Pulmonary artery endothelial cell (primary cell): ENCODE measurements around the gene TRIM15. TPM values are rescaled to one million over a fixed set of nuclear protein-coding genes. Genes with fewer than 3 reads are reported as not detected.
A peak's percentile ranks its signal among the peaks of the same experiment; 100 is the strongest.
"Not testable (repeated sequence)": the region's sequence is repeated elsewhere in the genome, so short reads cannot be mapped to it uniquely, and the experiment has no call there.

Source experiments
- DNase-seq: peaks from one replicate; pipeline ENCODE4 v3.0.0-alpha.2; 2011; ENCODE audit warnings: low read depth, low spot score
- total RNA-seq: library from RNA; depleted of rRNA; stranded (reverse); fragments of >200 nt; gene quantifications from 2 replicates; pipeline ENCODE4 v1.2.3, GENCODE V29; 2014

Gene TRIM15
- total RNA-seq: not detected in 2 replicates

GRCh38 chr6:30163090-30163917, at the start of gene TRIM15:
Gene TRIM15, plus strand, starts transcription at chr6:30163546. Its CDS starts 139 bp downstream, at chr6:30163685.
- DNase-seq: no peak

GRCh38 chr6:30113841-30114240, 49.5 kb upstream of the TRIM15 start:
- no peak for DNase-seq

GRCh38 chr6:30116724-30117123, 46.6 kb upstream of the TRIM15 start:
- no peak for DNase-seq

GRCh38 chr6:30118691-30119090, 44.7 kb upstream of the TRIM15 start:
- not testable (repeated sequence) for DNase-seq

- no peak for DNase-seq
These were observed 41.6 kb upstream of the TRIM15 start for GRCh38 chr6:30121446-30122366.

- DNase-seq: no peak
These were observed 40.8 kb upstream of the TRIM15 start for GRCh38 chr6:30122515-30122914.

GRCh38 chr6:30127238-30128093, 35.9 kb upstream of the TRIM15 start:
- DNase-seq: no peak

- DNase-seq: no peak
These were observed 33.8 kb upstream of the TRIM15 start for GRCh38 chr6:30129265-30130178.

- DNase-seq: no peak
These were observed 33.1 kb upstream of the TRIM15 start for GRCh38 chr6:30130179-30130679.

GRCh38 chr6:30130887-30131862, 32.2 kb upstream of the TRIM15 start:
- DNase-seq: peak; percentile 65

- no peak for DNase-seq
These were observed 31.3 kb upstream of the TRIM15 start for GRCh38 chr6:30131947-30132497.

- DNase-seq: no peak
These were observed 28.2 kb upstream of the TRIM15 start for GRCh38 chr6:30135147-30135546.

GRCh38 chr6:30135757-30136156, 27.6 kb upstream of the TRIM15 start, which contains the start of gene TRIM40:
Gene TRIM40, plus strand, starts transcription at chr6:30136140. Its CDS starts 897 bp downstream, at chr6:30137037.
- DNase-seq: no peak

GRCh38 chr6:30136570-30137286, 26.6 kb upstream of the TRIM15 start:
- DNase-seq: no peak

- not testable (repeated sequence) for DNase-seq
These were observed 23.1 kb upstream of the TRIM15 start for GRCh38 chr6:30140240-30140639.

- no peak for DNase-seq
These were observed 20.7 kb upstream of the TRIM15 start for GRCh38 chr6:30142665-30143064.

GRCh38 chr6:30143780-30144179, 19.6 kb upstream of the TRIM15 start:
- DNase-seq: no peak

GRCh38 chr6:30144811-30145210, 18.5 kb upstream of the TRIM15 start:
- no peak for DNase-seq
